Measurements from ENCODE around the gene UBA52. TPM values are rescaled to one million over a fixed set of nuclear protein-coding genes. Genes with fewer than 3 reads are reported as not detected.

Gene UBA52
- total and polyA plus RNA-seq, 2 experiments from 2014 or later, result 627 to 1,301 TPM

GRCh38 chr19:18531485-18531884 is 40.2 kb upstream of the UBA52 start:
- H3K4me2 ChIP-seq, result no peak overlapping the region
- no peak overlapping the region for H3K27ac ChIP-seq (ENCODE audit: low read depth)
- DNase-seq (ENCODE audit: low spot score) (no peak), ATAC-seq (no peak)
- no peaks in the 10 kb centered on the region for H3K4me1 ChIP-seq (ENCODE audit: insufficient read depth)
- H3K4me3 Mint-ChIP-seq, result no peak overlapping the region
- no peak overlapping the region for H2AFZ ChIP-seq
- no peaks in the 10 kb centered on the region; the same call in 1 of the 2 replicates for H4K20me1 ChIP-seq (replicated peaks; ENCODE audit: insufficient read depth)
- H3K27me3 Mint-ChIP-seq (ENCODE audit: insufficient read depth, low read depth, poor library complexity), result peaks cover 2% of the 10 kb centered on the region
- H3K4me1 Mint-ChIP-seq, result no peaks in the 10 kb centered on the region
- no peak overlapping the region for H3K4me3 ChIP-seq
- H3K79me2 ChIP-seq (replicated peaks; ENCODE audit: insufficient read depth), result no peaks in the 10 kb centered on the region
- H3K9me2 ChIP-seq (ENCODE audit: insufficient read depth), result no peaks in the 10 kb centered on the region
- H3K36me3 Mint-ChIP-seq (ENCODE audit: low read depth), result peaks cover 35% of the 10 kb centered on the region
- H3F3A ChIP-seq (replicated peaks; ENCODE audit: low read depth), result 0 out of 2 replicates have a peak, but pooled peaks cover 5% of the 10 kb centered on the region
- H3K36me3 ChIP-seq (ENCODE audit: insufficient read depth), result no peaks in the 10 kb centered on the region; the same call in 1 of the 2 replicates
- H3K9me3 Mint-ChIP-seq, result no peaks in the 10 kb centered on the region
- TF ChIP-seq JUNB (IDR thresholded peaks at IDR 0.05; ENCODE audit: unreplicated experiment), result no peak
- TF ChIP-seq, protein P1, sequence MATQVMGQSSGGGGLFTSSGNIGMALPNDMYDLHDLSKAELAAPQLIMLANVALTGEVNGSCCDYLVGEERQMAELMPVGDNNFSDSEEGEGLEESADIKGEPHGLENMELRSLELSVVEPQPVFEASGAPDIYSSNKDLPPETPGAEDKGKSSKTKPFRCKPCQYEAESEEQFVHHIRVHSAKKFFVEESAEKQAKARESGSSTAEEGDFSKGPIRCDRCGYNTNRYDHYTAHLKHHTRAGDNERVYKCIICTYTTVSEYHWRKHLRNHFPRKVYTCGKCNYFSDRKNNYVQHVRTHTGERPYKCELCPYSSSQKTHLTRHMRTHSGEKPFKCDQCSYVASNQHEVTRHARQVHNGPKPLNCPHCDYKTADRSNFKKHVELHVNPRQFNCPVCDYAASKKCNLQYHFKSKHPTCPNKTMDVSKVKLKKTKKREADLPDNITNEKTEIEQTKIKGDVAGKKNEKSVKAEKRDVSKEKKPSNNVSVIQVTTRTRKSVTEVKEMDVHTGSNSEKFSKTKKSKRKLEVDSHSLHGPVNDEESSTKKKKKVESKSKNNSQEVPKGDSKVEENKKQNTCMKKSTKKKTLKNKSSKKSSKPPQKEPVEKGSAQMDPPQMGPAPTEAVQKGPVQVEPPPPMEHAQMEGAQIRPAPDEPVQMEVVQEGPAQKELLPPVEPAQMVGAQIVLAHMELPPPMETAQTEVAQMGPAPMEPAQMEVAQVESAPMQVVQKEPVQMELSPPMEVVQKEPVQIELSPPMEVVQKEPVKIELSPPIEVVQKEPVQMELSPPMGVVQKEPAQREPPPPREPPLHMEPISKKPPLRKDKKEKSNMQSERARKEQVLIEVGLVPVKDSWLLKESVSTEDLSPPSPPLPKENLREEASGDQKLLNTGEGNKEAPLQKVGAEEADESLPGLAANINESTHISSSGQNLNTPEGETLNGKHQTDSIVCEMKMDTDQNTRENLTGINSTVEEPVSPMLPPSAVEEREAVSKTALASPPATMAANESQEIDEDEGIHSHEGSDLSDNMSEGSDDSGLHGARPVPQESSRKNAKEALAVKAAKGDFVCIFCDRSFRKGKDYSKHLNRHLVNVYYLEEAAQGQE (IDR thresholded peaks at IDR 0.05; ENCODE audit: unreplicated experiment), result no peak
- TF ChIP-seq ZNF114 (CRISPR knock-in tag; IDR thresholded peaks at IDR 0.05), result no peak
- TF ChIP-seq, protein P2, sequence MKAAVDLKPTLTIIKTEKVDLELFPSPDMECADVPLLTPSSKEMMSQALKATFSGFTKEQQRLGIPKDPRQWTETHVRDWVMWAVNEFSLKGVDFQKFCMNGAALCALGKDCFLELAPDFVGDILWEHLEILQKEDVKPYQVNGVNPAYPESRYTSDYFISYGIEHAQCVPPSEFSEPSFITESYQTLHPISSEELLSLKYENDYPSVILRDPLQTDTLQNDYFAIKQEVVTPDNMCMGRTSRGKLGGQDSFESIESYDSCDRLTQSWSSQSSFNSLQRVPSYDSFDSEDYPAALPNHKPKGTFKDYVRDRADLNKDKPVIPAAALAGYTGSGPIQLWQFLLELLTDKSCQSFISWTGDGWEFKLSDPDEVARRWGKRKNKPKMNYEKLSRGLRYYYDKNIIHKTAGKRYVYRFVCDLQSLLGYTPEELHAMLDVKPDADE (IDR thresholded peaks at IDR 0.05), result no peak
- no peak for TF ChIP-seq EZH2phosphoT487 (IDR thresholded peaks at IDR 0.05; ENCODE audit: unreplicated experiment)
- TF ChIP-seq CREB1 (CRISPR knock-in tag; IDR thresholded peaks at IDR 0.05; ENCODE audit: low read depth), result no peak
- no peak for TF ChIP-seq EZH2 (IDR thresholded peaks at IDR 0.05; ENCODE audit: low read depth, unreplicated experiment)
- TF ChIP-seq ZNF462 (CRISPR knock-in tag; IDR thresholded peaks at IDR 0.05), result no peak
- TF ChIP-seq POLR2AphosphoS5 (IDR thresholded peaks at IDR 0.05; ENCODE audit: low read depth), result no peak
- no peak for TF ChIP-seq ZNF331 (CRISPR knock-in tag; IDR thresholded peaks at IDR 0.05; ENCODE audit: low read depth)
- no peak for TF ChIP-seq NANOG (IDR thresholded peaks at IDR 0.05; ENCODE audit: borderline replicate concordance)
- no peaks in the 10 kb centered on the region for H3K27me3 ChIP-seq (ENCODE audit: insufficient read depth)
- H3K27ac Mint-ChIP-seq, result no peak overlapping the region
